Colonic mucosa (tissue), 4 donors: ENCODE measurements around the gene KDM6A. TPM values are rescaled to one million over a fixed set of nuclear protein-coding genes. Genes with fewer than 3 reads are reported as not detected.

Experiments
- DNase-seq: peaks from one replicate; pipeline ENCODE4 v3.0.0-alpha.2; 2020
- H3K27ac ChIP-seq: fragments of 200-600 bp; one replicate; pipeline ENCODE4 v1.8.0; 2021
- H3K27me3 ChIP-seq: fragments of 200-600 bp; one replicate; pipeline ENCODE4 v1.8.0; 2021
- H3K36me3 ChIP-seq: fragments of 200-600 bp; one replicate; pipeline ENCODE4 v1.8.0; 2021
- H3K4me1 ChIP-seq: fragments of 200-600 bp; one replicate; pipeline ENCODE4 v1.8.0; 2021; ENCODE audit warnings: mild to moderate bottlenecking
- H3K4me3 ChIP-seq: fragments of 200-600 bp; one replicate; pipeline ENCODE4 v1.8.0; 2021
- H3K9ac ChIP-seq, 2 donors: one replicate each; pipeline ENCODE4 v1.7.0; 2013; ENCODE audit warnings: control low read depth in 2 of 2, low read depth in 2 of 2, low read length in 2 of 2
- H3K9me3 ChIP-seq: fragments of 200-600 bp; one replicate; pipeline ENCODE4 v1.8.0; 2021
- CTCF ChIP-seq: fragments of 200-600 bp; IDR thresholded peaks from one replicate; pipeline ENCODE4 v1.8.0; 2022; ENCODE audit warnings: antibody characterized with exemption, mild to moderate bottlenecking
- intact Hi-C: fragments of 100-400 bp; cut with DNase I; formaldehyde crosslinking; loops from one replicate; pipeline ENCODE4 v1.14.1; 2022
- total RNA-seq, 2 donors: library from RNA; stranded (reverse); fragmentation: NEBNext Ultra II Directional in 1 of 2; extraction: Animal tissue kit (Norgen Biotek cat#: 25700) in 1 of 2; gene quantifications; one replicate each; pipeline ENCODE4 v1.2.1, GENCODE V29; 2021
- donor health status: healthy.
- donor health status: DM: no; HTN: no; CAD: no.
- donor health status: DM: no; HTN: no; CAD: no.

The KDM6A gene
- total RNA-seq, 2 donors from 2014 or later, result 31.6 to 45.3 TPM

- TF ChIP-seq CTCF, result no peak
- Histone ChIP-seq H3K4me3 (no peak overlapping the region), H3K36me3 (no peaks in the 10 kb centered on the region), H3K27ac (no peak overlapping the region), H3K27me3 (no peaks in the 10 kb centered on the region), H3K9me3 (no peaks in the 10 kb centered on the region), H3K9ac (no peak overlapping the region), H3K4me1 (peaks cover 5% of the 10 kb centered on the region)
- intact Hi-C loops, result no loop called here
- DNase-seq, result no peak
Measured at GRCh38 chrX:44903107-44903506, 30.1 kb downstream of the KDM6A start.

GRCh38 chrX:44903830-44904530 is 31.0 kb downstream of the KDM6A start:
- Histone ChIP-seq H3K9me3 (no peaks in the 10 kb centered on the region), H3K4me1 (peaks cover 5% of the 10 kb centered on the region), H3K27ac (no peak overlapping the region), H3K27me3 (no peaks in the 10 kb centered on the region), H3K36me3 (no peaks in the 10 kb centered on the region), H3K4me3 (no peak overlapping the region), H3K9ac (no peak overlapping the region)
- no peak for DNase-seq
- no peak for TF ChIP-seq CTCF
- intact Hi-C loops, result no loop called here

GRCh38 chrX:44904542-44905115 is 31.6 kb downstream of the KDM6A start:
- Histone ChIP-seq H3K4me3 (no peak overlapping the region), H3K9me3 (no peaks in the 10 kb centered on the region), H3K27me3 (no peaks in the 10 kb centered on the region), H3K4me1 (peaks cover 5% of the 10 kb centered on the region), H3K36me3 (no peaks in the 10 kb centered on the region), H3K27ac (no peak overlapping the region), H3K9ac (no peak overlapping the region)
- no peak for DNase-seq
- intact Hi-C loops, result no loop called here
- TF ChIP-seq CTCF, result no peak

GRCh38 chrX:44906041-44906440 is 33.1 kb downstream of the KDM6A start:
- DNase-seq, result no peak
- no peak overlapping the region for H3K4me3 ChIP-seq
- H3K27me3 ChIP-seq, result no peaks in the 10 kb centered on the region
- intact Hi-C loops, result no loop called here
- no peaks in the 10 kb centered on the region for H3K9me3 ChIP-seq
- H3K4me1 ChIP-seq, result no peaks in the 10 kb centered on the region
- H3K36me3 ChIP-seq, result no peaks in the 10 kb centered on the region
- no peak for TF ChIP-seq CTCF
- no peak overlapping the region for H3K27ac ChIP-seq
- no peak overlapping the region for H3K9ac ChIP-seq

GRCh38 chrX:44906542-44906941 is 33.6 kb downstream of the KDM6A start:
- intact Hi-C loops, result no loop called here
- Histone ChIP-seq H3K27ac (no peak overlapping the region), H3K4me3 (no peak overlapping the region), H3K36me3 (no peaks in the 10 kb centered on the region), H3K4me1 (no peaks in the 10 kb centered on the region), H3K27me3 (no peaks in the 10 kb centered on the region), H3K9ac (no peak overlapping the region), H3K9me3 (no peaks in the 10 kb centered on the region)
- TF ChIP-seq CTCF, result no peak
- no peak for DNase-seq
